NCI-H748 (cell line): Measurements from ENCODE around the gene PPIB.

Experiments used
- DNase-seq: peaks from one replicate; lab custom pipeline; 2025; ENCODE audit not compliant: unreplicated experiment; lab: John Stamatoyannopoulos, UW

PPIB gene

DNA sequence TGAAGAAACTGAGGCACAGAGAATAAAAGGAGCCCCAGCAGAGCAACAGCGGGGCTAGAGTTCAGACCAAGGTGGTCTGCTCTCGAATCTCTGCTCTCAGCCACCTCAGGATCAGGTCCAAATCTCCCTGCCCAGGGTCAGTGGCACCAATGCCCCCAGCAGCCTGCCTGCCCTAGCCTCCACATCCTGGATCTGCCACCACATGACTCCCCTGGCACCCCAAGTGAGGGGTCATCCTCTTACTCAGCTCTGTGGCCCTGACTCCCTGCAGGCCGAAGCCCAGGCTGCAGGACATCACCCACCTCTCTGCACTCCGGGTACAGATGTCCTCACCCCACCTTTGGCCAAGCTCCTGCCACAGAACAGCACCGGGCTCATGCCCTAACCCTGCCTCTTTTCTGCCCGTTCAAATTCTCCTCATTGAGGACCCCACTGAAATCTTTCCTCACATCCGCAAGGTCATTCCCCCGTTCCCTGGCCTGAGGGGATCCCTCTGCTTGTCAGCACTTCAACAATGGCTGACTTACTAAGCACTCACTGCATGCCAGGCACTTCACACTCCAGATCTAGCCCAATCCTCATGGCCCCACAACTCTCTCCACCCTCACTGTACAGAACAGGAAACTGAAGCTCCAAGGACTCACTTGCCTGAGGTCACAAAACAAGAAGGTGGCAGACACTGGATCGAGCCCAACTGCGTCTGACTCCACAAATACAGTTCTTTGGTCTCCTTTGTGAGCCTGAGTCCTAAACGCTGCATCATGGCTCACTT is 4.3 kb downstream of the PPIB start:
- no peak for DNase-seq

GRCh38 chr15:64157599-64158125 is 5.2 kb downstream of the PPIB start:
- no peak for DNase-seq

GRCh38 chr15:64156652-64157331 is 6.0 kb downstream of the PPIB start:
- DNase-seq, result no peak

- no peak for DNase-seq
Observed at GRCh38 chr15:64155802-64156651, 6.8 kb downstream of the PPIB start.

GRCh38 chr15:64153480-64154367 is 9.1 kb downstream of the PPIB start:
- peak; percentile 83 for DNase-seq

DNA sequence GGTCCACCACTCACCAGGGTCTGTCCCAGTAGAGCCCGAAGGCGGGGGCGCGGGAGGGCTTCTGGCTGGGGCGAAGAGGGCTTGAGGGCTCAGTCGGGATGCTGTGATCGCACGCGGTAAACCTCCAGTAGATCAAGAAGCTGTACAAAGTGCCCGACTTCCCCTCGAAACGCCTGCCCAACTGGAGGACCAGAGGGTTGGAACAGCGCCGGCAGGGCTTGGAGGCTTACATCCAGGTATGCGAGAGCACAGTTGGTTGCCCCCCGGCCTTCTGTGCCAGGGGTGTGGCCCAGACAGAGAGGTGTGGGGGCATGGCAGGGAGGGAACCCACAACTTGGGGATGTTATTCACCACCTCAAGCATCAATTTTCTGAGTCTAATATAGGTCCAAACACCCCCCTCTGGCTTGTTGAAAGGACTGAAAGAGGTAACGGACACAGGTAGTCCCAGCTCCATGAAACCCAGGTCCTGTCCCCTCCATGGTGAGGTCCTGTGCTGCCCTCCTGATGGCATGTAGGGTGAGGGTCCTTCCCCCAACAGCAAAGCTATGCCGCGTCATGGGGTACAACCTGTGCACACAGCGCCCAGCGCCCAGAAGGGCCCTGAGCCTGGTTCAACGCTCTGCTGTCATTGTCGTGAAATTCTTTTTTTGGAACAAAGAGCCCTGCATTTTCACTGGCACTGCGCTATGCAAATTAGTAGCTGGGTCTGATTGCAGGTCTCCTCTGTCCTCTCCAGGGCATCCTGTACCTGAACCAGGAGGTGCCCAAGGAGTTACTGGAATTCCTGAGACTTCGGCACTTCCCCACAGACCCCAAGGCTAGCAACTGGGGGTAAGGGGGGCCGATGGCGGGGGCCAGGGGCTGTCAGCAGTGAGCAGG is 10.1 kb downstream of the PPIB start:
- DNase-seq, result peak; percentile 52

DNA sequence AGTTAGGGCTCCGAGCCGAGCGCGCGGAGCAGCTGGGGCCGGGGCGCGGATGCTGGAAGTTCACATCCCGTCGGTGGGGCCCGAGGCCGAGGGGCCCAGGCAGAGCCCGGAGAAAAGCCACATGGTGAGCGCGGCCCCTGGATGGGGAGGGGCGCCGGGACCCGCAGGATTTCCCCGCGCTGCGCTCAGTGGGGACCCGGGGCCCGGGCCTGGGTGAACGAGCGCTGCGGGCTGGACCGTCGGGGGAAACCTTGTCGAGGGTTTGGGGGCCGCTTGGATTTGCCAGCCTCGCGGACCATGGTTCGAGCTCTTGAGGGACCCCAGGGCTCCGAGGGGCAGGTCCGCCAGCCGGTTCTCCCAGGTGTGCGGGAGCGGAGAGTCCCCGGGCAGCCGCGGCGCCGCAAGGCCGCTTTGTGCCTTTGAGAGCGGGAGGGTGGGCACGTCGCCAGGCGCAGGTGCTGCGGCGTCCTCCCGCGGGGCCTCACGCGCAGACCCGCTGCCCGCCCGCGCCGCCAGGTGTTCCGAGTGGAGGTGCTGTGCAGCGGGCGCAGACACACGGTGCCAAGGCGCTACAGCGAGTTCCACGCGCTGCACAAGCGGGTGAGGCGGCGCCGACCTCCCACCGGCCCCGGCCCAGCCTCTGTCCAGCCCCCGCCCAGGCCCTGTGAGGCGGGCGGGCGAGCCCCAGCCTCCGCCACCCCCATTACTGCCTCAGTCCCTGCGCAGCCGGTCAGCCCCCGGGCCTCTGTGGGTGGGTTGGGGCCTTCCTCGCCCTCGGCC is 10.9 kb downstream of the PPIB start, which contains the start of gene SNX22:
TSS of gene SNX22 (plus strand) at position 5 of the 780 bp plus-strand sequence. CDS start at position 50, 45 bp downstream.
- peak; percentile 52 for DNase-seq

DNA sequence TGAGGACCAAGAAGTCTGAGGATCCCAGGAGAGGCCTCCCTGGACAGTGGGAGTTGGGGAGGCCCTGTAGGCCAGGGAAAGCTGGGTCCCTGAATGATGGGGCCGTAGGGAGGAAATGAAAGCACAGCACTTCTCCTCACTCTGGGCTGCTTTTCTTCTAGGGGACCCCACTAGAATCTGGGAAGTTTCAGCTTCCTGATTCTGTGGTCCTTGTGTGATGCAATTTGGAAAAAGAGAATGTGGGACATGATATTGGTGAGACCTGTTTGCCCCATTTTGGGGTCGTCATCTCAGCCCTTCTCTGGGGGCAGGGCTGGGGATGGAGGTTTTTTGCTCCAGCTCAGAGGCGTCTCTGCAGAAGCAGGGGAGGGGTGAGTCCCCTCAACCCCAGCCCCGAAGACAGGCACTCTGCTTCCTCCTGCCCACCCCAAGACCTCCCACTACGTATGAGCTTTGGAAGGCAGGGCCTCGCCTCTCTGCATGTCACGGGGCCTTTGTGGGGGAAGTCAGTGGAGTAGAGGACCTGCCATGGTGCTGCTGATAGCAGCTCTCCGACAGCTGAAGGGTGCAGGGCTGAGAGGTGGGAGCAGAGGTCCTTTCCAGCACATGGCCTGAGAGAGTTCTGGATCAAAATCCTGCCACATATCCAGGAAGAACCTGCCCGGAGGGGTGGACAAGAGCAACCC is 12.8 kb downstream of the PPIB start:
- DNase-seq, result no peak

GRCh38 chr15:64149424-64149823 is 13.4 kb downstream of the PPIB start:
- no peak for DNase-seq

- no peak for DNase-seq
Observed at GRCh38 chr15:64148581-64148980, 14.2 kb downstream of the PPIB start.

DNA sequence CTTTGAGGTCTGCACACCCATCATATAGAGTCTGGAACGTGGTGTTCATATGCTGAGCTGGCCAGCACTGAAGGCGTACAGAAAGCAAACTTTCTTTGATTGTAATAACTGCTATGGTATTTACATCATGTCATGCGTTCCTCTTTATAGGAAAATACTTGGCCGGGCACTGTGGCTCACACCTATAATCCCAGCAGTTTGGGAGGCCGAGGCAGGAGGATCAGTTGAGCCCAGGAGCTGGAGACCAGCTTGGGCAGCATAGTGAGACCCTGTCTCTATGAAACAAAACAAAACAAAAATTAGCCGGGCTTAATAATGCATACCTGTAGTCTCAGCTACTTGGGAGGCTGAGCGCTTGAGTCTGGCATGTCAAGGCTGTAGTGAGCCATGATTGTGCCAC is 14.7 kb downstream of the PPIB start:
- DNase-seq, result no peak

- DNase-seq, result no peak
Observed at GRCh38 chr15:64146885-64147681, 15.7 kb downstream of the PPIB start.

GRCh38 chr15:64146520-64146884 is 16.3 kb downstream of the PPIB start:
- no peak for DNase-seq

DNA sequence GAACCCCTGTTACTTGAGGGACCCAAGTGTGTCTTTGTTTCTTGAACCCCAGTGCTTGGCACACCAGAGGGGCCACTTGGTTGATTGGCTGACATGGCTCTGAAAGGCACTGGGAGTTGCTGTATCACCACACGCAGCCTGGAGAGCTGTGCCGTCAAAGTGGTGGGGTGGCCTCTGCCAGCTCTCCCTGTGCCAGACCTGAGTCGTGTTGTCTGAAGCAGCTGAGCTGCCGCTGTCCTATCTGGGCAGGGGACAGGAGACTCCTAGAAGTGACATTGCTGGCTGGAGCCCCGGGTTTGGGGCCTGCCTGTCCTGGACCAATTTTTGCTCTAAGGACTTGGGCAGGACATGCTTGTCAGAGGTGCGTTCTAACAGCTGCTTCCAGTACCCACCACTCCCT is 16.8 kb downstream of the PPIB start:
- DNase-seq, result no peak

- no peak for DNase-seq
Observed at GRCh38 chr15:64144565-64145281, 18.1 kb downstream of the PPIB start.

DNA sequence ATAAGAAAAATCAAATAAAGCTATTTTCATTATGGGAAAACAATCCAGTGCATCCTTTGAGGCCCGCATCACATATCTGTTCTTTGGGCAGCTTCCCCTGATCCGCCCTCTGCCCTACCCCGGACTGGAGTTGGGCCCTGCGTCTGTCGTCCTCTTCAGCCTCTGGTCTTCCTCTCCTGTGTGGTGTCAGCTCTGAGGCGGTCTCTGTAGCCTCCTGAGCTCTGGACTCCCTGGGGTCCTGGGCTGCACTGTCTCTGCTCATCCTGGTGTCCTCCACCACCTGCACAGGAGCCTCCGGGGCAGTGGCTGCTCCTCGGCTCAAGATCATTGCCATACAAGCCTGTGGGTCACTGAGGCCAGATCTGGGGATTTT is 18.6 kb downstream of the PPIB start:
- DNase-seq, result no peak

DNA sequence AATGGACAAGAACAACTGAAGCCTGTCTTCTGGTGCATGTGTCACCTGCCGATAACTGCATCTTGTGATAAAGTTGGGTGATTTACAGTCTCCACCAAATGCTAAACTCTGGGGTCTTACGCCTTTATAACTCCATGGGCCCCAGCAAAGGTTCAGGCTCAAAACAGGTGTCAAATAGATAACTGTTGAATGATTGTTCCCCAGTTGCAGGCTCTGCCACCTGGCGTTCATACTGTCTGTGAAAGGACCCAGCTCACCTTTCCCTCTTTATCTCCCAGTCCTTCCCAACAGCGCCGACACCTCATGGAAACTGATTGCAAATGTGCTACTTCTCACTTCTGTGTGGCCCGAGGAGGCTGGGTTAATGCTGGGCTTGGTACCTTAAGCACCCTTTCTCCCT is 19.5 kb downstream of the PPIB start:
- no peak for DNase-seq
